Activated naive CD8-positive, alpha-beta T cell treated with anti-CD3 and anti-CD28 coated beads for 36 hours (primary cell): ENCODE data around the gene KLHL11. TPM values are rescaled to one million over a fixed set of nuclear protein-coding genes. Genes with fewer than 3 reads are reported as not detected.
A peak's percentile ranks its signal among the peaks of the same experiment; 100 is the strongest.

Experiments
- DNase-seq: peaks from one replicate; pipeline ENCODE4 v3.0.0; 2021
- H3K27ac Mint-ChIP-seq: one replicate; pipeline ENCODE4 v1.8.0; 2022; ENCODE audit warnings: mild to moderate bottlenecking, moderate library complexity, mixed read lengths
- H3K27me3 Mint-ChIP-seq: one replicate; pipeline ENCODE4 v1.8.0; 2022; ENCODE audit warnings: mild to moderate bottlenecking, mixed read lengths
- H3K36me3 Mint-ChIP-seq: one replicate; pipeline ENCODE4 v1.8.0; 2021; ENCODE audit warnings: mild to moderate bottlenecking, mixed read lengths
- H3K4me1 Mint-ChIP-seq: one replicate; pipeline ENCODE4 v1.8.0; 2021; ENCODE audit warnings: mixed read lengths
- H3K4me3 Mint-ChIP-seq: one replicate; pipeline ENCODE4 v1.8.0; 2022; ENCODE audit warnings: mild to moderate bottlenecking, moderate library complexity, mixed read lengths
- H3K9me3 Mint-ChIP-seq: one replicate; pipeline ENCODE4 v1.8.0; 2022; ENCODE audit warnings: mixed read lengths
- total RNA-seq, 2 experiments: library from RNA; stranded (reverse); gene quantifications; one replicate each; pipeline ENCODE4 v1.2.3, GENCODE V29; 2021

KLHL11 gene, protein sequence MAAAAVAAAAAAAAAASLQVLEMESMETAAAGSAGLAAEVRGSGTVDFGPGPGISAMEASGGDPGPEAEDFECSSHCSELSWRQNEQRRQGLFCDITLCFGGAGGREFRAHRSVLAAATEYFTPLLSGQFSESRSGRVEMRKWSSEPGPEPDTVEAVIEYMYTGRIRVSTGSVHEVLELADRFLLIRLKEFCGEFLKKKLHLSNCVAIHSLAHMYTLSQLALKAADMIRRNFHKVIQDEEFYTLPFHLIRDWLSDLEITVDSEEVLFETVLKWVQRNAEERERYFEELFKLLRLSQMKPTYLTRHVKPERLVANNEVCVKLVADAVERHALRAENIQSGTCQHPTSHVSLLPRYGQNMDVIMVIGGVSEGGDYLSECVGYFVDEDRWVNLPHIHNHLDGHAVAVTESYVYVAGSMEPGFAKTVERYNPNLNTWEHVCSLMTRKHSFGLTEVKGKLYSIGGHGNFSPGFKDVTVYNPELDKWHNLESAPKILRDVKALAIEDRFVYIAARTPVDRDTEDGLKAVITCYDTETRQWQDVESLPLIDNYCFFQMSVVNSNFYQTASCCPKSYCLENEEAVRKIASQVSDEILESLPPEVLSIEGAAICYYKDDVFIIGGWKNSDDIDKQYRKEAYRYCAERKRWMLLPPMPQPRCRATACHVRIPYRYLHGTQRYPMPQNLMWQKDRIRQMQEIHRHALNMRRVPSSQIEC
- total RNA-seq: 10 to 100 TPM; 17.5 to 17.6 TPM

DNA sequence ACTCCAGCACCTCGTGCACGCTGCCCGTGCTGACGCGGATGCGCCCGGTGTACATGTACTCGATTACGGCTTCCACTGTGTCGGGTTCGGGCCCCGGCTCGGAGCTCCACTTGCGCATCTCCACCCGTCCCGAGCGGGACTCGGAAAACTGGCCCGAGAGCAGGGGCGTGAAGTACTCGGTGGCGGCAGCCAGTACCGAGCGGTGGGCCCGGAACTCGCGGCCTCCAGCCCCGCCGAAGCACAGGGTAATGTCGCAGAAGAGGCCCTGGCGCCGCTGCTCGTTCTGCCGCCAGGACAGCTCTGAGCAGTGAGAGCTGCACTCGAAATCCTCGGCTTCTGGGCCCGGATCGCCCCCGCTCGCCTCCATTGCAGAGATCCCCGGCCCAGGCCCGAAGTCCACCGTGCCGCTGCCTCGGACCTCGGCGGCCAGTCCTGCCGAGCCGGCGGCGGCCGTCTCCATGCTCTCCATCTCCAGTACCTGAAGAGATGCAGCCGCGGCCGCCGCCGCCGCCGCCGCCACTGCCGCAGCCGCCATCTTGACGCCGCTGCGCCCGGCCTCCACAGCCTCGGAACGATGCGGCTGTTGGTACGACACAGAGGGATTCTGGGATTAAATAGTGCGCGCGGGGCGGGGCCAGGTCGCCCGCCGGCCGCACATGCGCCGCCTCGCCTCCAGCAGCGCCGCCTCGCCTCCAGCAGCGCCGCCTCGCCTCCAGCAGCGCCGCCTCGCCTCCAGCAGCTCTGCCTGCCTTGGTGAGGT, at the start of gene KLHL11:
Gene KLHL11, minus strand, starts transcription at position 588 of the 760 bp plus-strand sequence. Its CDS starts 53 bp downstream, at position 535.
- H3K27me3 Mint-ChIP-seq: no peaks in the 10 kb centered on the region
- no peak within 1 kb of the TSS for H3K4me3 Mint-ChIP-seq
- H3K9me3 Mint-ChIP-seq: no peaks in the 10 kb centered on the region
- H3K36me3 Mint-ChIP-seq: peaks cover 15% of the 10 kb centered on the region
- H3K4me1 Mint-ChIP-seq: peaks cover 40% of the 10 kb centered on the region
- DNase-seq: peak; percentile 91
- H3K27ac Mint-ChIP-seq: peak within 1 kb of the TSS; percentile 79

DNA sequence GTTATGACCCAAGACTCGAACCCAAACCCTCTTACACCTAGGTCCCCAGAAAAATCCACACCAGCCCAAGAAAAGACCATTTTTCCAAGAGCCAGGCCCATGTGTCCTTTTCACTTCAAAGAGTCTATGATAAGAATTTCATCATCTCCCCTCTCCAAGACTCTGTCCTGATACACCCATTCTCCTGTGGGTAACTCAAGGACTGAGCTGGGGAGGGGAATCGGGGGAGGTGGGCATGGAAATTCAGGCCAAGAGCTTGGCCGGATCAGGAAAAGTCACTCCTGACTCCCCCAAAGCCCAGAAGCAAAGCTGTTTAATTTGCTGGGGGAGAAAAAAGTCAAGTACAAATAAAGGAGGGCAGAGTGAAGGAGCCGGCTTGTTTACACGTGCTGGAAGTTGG, 49.8 kb upstream of the KLHL11 start:
- Mint-ChIP-seq H3K9me3 (no peaks in the 10 kb centered on the region), H3K27me3 (no peaks in the 10 kb centered on the region), H3K27ac (no peak overlapping the region), H3K4me1 (peaks cover 22% of the 10 kb centered on the region), H3K4me3 (no peak overlapping the region), H3K36me3 (peaks cover 15% of the 10 kb centered on the region)
- no peak for DNase-seq

DNA sequence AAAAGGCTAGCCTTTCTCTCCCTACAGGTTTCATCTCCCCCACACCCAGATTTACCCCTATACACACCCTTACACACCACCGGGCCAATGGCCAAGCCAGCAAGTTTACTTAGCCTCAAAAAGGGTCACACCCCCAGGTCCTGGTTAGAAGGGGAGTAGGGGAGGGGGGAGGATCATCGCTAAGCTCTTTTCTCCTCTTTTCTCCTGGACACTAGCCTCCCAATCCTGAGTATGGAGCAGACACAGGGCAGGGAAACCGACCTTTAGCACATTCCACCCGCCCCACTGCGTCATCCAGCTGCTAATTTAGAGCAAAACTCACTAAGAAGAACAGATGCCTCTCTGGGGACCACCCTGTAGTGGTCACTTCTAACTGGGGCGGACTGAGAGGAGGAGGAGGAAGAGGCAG, 49.1 kb upstream of the KLHL11 start:
- H3K9me3 Mint-ChIP-seq: no peaks in the 10 kb centered on the region
- H3K4me1 Mint-ChIP-seq: peaks cover 19% of the 10 kb centered on the region
- no peaks in the 10 kb centered on the region for H3K27me3 Mint-ChIP-seq
- no peak overlapping the region for H3K4me3 Mint-ChIP-seq
- peaks cover 15% of the 10 kb centered on the region for H3K36me3 Mint-ChIP-seq
- H3K27ac Mint-ChIP-seq: no peak overlapping the region
- DNase-seq: no peak

DNA sequence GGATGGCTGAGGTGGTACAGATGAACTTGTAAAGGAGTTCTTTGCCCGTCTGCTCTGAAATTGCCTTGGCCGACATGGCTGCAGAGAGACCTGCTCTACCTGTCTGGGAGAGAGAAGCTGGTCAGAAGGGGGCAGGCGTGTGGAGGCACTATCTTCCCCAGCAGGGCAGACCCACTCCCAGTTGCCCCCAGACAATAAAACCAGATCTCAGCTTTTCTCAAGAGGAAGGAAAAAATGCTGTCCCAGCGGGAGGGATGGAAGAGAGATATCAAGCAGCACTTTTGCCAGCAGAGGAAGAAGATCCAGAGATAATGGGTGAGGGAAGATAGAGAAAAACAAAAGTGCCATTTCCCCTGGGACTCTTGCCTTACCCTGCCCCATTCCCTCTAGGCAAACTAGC, 48.6 kb upstream of the KLHL11 start:
- peaks cover 18% of the 10 kb centered on the region for H3K4me1 Mint-ChIP-seq
- H3K27ac Mint-ChIP-seq: no peak overlapping the region
- H3K27me3 Mint-ChIP-seq: no peaks in the 10 kb centered on the region
- no peaks in the 10 kb centered on the region for H3K9me3 Mint-ChIP-seq
- no peak overlapping the region for H3K4me3 Mint-ChIP-seq
- peaks cover 15% of the 10 kb centered on the region for H3K36me3 Mint-ChIP-seq
- DNase-seq: no peak

DNA sequence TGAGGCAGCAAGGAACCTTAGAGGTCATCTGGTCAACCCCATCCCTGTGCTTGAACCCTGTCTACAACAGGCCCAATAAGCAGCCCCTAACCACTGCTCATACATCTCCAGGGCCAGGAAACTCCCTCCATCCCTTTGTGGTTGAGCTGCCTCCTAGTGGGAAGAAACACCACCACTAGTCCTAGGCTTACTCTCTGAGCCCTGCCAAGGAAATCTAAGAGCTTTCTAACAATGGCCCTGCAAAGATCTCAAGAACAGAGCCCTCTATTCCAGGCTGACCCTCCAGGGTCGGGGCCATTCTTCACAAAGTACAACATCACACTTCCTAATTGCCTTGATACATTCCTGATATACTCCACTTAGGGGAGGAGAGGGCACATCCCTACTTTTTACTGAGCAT, 47.7 kb upstream of the KLHL11 start:
- Mint-ChIP-seq H3K27ac (peak overlapping the region; percentile 32), H3K27me3 (no peaks in the 10 kb centered on the region), H3K4me1 (peaks cover 18% of the 10 kb centered on the region), H3K4me3 (no peak overlapping the region), H3K36me3 (peaks cover 15% of the 10 kb centered on the region), H3K9me3 (no peaks in the 10 kb centered on the region)
- no peak for DNase-seq

DNA sequence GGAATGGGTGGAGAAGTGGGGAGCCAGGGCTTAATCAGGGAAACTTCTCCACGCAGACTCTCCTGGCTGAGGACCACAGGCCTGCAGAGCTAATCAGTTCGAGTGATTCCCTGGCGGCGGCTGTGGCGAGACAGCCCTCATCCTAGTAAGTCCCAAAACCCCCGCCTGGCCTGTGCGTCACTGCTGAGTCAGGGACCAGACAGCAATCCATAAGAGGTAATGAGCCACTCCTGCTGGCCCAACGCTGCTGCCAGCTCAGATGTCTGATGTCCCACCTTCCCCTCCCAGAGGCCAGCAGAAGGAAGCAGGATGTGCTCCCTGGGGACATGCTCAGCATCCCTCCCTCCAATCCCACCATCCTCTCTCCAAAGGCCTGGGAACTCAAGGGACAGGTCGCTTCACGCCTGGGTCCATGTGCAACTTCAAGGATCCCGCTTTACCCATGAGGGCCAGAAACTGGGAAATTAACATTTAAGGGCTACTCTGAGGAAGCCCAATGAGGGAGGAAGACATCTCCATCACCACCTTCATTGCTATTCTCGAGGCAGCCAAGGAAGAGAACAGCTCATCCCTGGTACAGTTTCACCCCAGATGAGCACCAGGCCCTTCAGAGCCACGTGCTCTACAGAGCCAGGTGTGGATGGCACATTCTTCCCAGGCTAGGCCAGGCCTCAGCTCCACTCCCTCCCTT, 45.6 kb upstream of the KLHL11 start:
- H3K27me3 Mint-ChIP-seq: no peaks in the 10 kb centered on the region
- no peak for DNase-seq
- no peak overlapping the region for H3K27ac Mint-ChIP-seq
- no peaks in the 10 kb centered on the region for H3K9me3 Mint-ChIP-seq
- H3K4me3 Mint-ChIP-seq: no peak overlapping the region
- peaks cover 8% of the 10 kb centered on the region for H3K4me1 Mint-ChIP-seq
- peaks cover 7% of the 10 kb centered on the region for H3K36me3 Mint-ChIP-seq

DNA sequence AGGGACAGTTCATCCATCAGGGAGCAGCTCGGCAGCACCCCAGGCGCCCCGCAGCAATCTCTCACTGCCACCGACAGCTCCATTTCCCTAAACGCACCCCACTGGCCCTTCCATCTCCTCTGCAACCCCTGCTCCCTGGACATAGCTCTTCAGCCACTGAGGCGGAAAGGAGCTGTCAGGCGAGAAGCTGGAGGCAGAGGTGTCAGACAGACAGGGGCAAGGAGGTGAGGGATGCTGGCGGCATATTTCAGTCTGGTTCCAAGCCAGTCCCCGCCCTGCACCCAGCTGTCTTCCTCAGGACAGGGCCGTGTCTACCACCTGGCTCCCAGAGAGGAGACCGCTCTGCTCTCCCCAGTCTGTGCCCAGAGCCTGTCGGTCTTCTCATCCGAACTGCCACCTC, 43.9 kb upstream of the KLHL11 start:
- no peak overlapping the region for H3K27ac Mint-ChIP-seq
- DNase-seq: no peak
- H3K9me3 Mint-ChIP-seq: no peaks in the 10 kb centered on the region
- no peaks in the 10 kb centered on the region for H3K27me3 Mint-ChIP-seq
- H3K4me1 Mint-ChIP-seq: no peaks in the 10 kb centered on the region
- no peak overlapping the region for H3K4me3 Mint-ChIP-seq
- peaks cover 4% of the 10 kb centered on the region for H3K36me3 Mint-ChIP-seq

DNA sequence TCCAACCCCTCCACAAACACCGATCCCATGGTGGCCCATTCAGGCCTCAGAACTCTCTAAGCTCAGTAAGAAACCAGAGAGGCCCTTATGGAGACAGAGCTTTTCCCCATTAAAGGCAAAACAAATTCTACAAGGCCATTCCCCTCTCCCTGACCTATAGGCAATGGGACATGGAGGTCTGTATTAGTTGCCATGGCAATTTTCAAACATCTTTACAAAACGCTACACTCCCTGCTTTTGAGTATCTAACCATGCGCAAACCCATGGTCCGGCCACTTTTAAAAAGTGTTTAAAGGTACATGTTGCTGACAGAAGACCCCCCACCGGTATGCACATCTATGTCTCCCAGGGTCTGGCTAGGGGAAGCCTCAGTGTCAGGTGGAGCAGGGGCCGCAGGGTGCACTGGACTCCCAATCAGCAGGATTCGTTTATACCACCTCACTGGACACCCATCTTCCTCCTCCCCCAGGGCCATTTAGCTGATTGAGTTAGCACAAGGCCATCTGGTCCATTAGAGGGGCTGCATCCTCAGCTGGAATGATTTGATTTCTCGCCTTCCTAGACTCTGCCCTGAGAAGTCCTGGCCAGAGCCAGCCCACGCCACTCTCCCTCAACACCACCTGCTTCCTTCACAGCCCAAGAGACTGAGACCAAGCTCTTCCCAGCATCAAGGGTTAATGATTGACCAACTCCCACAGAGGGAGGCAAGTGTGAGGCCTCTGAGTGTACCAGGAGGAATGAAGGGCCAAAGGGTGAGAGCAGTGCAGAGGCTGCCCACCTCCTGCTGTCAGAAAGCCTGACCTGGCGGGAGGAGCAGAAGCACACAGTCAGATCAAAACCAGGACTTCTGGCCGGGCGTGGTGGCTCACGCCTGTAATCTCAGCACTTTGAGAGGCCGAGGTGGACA, 42.7 kb upstream of the KLHL11 start:
- DNase-seq: no peak
- H3K4me3 Mint-ChIP-seq: no peak overlapping the region
- peaks cover 11% of the 10 kb centered on the region for H3K36me3 Mint-ChIP-seq

DNA sequence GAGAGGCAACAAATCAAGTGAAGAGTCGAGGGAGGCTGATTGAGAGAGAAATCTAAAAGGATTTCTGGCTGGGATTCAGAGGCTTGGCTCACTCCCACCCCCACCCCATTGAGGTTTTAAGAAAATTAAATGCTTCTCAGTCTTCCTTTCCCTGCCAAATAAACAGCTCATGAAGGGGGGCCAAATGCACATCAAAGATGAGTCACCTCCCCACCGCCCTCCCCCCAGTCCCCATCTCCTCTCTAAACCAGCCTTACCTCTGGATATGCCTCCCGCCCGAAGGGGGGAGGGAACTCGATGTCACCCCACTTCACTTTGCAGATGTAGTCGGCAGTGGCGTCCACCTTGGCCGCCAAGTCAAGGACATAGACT, 41.9 kb upstream of the KLHL11 start:
- H3K27ac Mint-ChIP-seq: no peak overlapping the region
- H3K9me3 Mint-ChIP-seq: no peaks in the 10 kb centered on the region

More for the DNA sequence above, 42.7 kb upstream of the KLHL11 start:
- H3K27ac Mint-ChIP-seq: no peak overlapping the region
- H3K27me3 Mint-ChIP-seq: no peaks in the 10 kb centered on the region
- H3K9me3 Mint-ChIP-seq: no peaks in the 10 kb centered on the region
- H3K4me1 Mint-ChIP-seq: no peaks in the 10 kb centered on the region

DNA sequence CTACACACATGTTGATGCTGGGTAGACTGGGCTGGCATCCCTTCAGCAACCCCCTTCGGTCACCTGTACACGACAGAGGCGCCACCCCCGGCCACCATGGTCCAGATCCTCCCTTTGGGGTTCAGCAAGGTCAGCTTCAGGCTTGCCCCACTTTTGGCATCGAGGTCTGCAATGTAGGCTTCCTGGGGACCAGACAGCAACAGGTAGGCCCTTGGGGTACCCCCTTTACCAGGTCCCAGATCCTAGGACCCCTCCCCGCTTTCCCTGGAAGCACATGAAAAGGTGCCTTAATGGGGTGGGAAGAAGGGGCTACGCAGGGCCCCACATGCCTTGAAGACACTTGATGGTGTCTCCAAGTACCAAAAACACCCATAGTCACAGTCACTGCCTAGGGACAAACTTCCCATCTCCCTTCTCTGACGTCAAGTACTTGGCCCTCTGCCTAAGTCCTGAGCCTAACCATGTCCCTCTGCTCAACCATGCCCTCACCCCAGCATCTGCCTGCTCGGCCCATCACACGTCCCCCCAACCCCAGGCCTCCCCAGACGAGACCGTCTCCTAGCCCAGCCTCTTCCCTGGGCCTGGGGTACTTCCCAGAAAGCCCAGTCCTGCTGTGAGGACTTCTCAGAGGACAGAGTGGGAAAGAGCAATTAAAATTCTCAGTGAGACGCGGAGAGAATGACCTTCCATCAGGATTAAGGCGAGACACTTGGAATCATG, 41.4 kb upstream of the KLHL11 start:
- H3K27ac Mint-ChIP-seq: no peak overlapping the region
- H3K4me3 Mint-ChIP-seq: no peak overlapping the region
- no peaks in the 10 kb centered on the region for H3K27me3 Mint-ChIP-seq
- no peaks in the 10 kb centered on the region for H3K4me1 Mint-ChIP-seq
- no peaks in the 10 kb centered on the region for H3K9me3 Mint-ChIP-seq
- DNase-seq: no peak
- H3K36me3 Mint-ChIP-seq: peaks cover 15% of the 10 kb centered on the region

More for the DNA sequence above, 41.9 kb upstream of the KLHL11 start:
- Mint-ChIP-seq H3K4me3 (no peak overlapping the region), H3K4me1 (no peaks in the 10 kb centered on the region), H3K27me3 (no peaks in the 10 kb centered on the region), H3K36me3 (peaks cover 11% of the 10 kb centered on the region)
- DNase-seq: no peak

DNA sequence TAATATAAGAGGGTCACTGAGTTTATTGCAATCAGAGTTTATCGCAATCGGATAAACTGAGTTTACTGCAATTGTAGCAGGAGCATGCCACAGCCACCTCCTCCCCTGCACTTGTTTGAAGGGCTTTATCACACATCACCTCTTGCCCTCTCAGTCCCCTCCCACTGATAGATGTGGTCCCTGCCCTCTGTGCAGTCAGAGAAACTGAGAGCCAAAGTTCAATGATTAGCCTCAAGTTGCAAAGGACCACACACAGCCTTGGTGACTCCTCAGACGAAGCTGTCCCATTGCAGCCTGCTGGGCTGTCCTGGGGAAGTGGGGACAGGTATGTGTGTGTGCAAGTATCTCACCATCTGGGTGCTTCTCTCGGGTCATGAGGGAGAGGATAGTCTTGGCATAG, 39.9 kb upstream of the KLHL11 start:
- H3K27ac Mint-ChIP-seq: no peak overlapping the region
- no peak for DNase-seq
- H3K9me3 Mint-ChIP-seq: no peaks in the 10 kb centered on the region
- H3K4me1 Mint-ChIP-seq: no peaks in the 10 kb centered on the region
- peaks cover 22% of the 10 kb centered on the region for H3K36me3 Mint-ChIP-seq
- no peaks in the 10 kb centered on the region for H3K27me3 Mint-ChIP-seq
- no peak overlapping the region for H3K4me3 Mint-ChIP-seq

DNA sequence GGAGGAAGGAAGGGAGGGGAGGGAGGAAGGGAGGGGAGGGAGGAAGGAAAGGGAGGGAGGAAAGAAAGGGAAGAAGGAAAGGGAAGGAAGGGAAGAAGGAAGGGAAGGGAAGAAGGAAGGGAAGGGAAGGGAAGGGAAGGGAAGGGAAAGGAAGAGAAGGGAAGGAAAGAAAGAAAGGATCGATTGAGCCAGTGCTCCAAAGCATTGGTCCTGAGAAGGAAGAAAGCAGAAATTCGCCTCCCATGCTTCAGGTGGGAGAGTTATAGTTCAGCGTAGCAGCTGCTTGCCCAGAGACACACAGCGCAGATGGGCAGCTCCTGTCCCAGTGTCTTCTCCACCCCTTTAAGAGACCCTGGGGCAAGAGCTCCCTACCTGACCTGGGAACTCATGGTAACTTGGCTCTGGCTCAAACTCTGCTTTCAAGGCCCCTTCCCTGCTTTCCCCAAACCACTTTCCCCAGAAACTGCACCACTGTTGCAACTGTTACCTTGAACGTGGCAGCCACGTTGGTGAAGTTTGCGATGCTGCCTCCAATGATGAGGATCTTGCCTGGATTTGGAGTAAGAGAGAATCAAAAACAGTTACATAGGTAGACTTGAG, 39.1 kb upstream of the KLHL11 start:
- DNase-seq: no peak
- no peaks in the 10 kb centered on the region for H3K27me3 Mint-ChIP-seq
- H3K27ac Mint-ChIP-seq: no peak overlapping the region
- H3K9me3 Mint-ChIP-seq: no peaks in the 10 kb centered on the region
- no peaks in the 10 kb centered on the region for H3K4me1 Mint-ChIP-seq
- peaks cover 25% of the 10 kb centered on the region for H3K36me3 Mint-ChIP-seq
- H3K4me3 Mint-ChIP-seq: no peak overlapping the region

DNA sequence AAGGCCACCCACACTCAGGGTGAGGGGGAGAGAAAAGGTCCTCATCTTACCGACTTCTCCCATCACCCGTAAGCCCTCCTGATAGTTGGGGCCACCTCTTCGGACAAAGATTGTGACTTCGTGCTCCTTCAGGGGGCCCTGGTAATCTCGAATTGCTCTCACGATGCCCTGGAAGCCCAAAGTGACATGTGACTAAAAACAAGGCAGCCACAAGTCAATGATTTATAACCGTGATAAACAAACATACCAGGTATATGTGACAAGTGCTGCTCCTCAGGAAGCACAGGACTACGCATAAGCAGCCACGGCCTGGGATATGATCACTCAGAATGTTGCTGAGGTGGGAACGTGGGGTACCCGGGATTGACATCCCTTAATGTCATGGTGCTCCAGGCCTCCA, 36.4 kb upstream of the KLHL11 start:
- Mint-ChIP-seq H3K36me3 (peaks cover 22% of the 10 kb centered on the region), H3K4me3 (no peak overlapping the region), H3K27me3 (no peaks in the 10 kb centered on the region), H3K9me3 (no peaks in the 10 kb centered on the region), H3K4me1 (no peaks in the 10 kb centered on the region), H3K27ac (no peak overlapping the region)
- no peak for DNase-seq
